GM10266 (cell line): ENCODE measurements around the gene COQ10B.

Experiments
- DNase-seq: peaks from one replicate; pipeline ENCODE4 v3.0.0; 2012; ENCODE audit errors: extremely low spot score
- CTCF ChIP-seq: IDR thresholded peaks from 2 replicates; pipeline ENCODE4 v1.5.1; 2012; ENCODE audit warnings: mild to moderate bottlenecking, low read depth; ENCODE audit not compliant: control insufficient read depth, insufficient read depth; ENCODE audit errors: missing control alignments

COQ10B gene

GRCh38 chr2:197453914-197454398, 604 bp downstream of the COQ10B start:
- TF ChIP-seq CTCF = no peak
- DNase-seq = peak; percentile 66

- no peak for DNase-seq
- TF ChIP-seq CTCF = no peak
Observed at GRCh38 chr2:197454923-197455322, 1.6 kb downstream of the COQ10B start.

GRCh38 chr2:197455428-197455827, 2.1 kb downstream of the COQ10B start:
- no peak for TF ChIP-seq CTCF

GRCh38 chr2:197460649-197461048, 7.3 kb downstream of the COQ10B start:
- no peak for DNase-seq

More at GRCh38 chr2:197455428-197455827, 2.1 kb downstream of the COQ10B start:
- DNase-seq = no peak

GRCh38 chr2:197461057-197461456, 7.7 kb downstream of the COQ10B start:
- TF ChIP-seq CTCF = no peak
- DNase-seq = no peak

More at GRCh38 chr2:197460649-197461048, 7.3 kb downstream of the COQ10B start:
- TF ChIP-seq CTCF = no peak

- no peak for DNase-seq
- no peak for TF ChIP-seq CTCF
Observed at GRCh38 chr2:197464175-197464574, 10.8 kb downstream of the COQ10B start.

GRCh38 chr2:197472166-197472565, 18.8 kb downstream of the COQ10B start:
- TF ChIP-seq CTCF = no peak
- no peak for DNase-seq
